Activated CD8-positive, alpha-beta memory T cell treated with anti-CD3 and anti-CD28 coated beads, Interleukin-2, amount 50 U/mL, for 24 hours (primary cell): ENCODE results near the gene GKAP1.
"Not testable (repeated sequence)": the region's sequence is repeated elsewhere in the genome, so short reads cannot be mapped to it uniquely, and the experiment has no call there.

Experiments used
- DNase-seq: peaks from one replicate; pipeline ENCODE4 v3.0.0-alpha.2; 2020; ENCODE audit errors: extremely low read depth

Gene GKAP1

DNA sequence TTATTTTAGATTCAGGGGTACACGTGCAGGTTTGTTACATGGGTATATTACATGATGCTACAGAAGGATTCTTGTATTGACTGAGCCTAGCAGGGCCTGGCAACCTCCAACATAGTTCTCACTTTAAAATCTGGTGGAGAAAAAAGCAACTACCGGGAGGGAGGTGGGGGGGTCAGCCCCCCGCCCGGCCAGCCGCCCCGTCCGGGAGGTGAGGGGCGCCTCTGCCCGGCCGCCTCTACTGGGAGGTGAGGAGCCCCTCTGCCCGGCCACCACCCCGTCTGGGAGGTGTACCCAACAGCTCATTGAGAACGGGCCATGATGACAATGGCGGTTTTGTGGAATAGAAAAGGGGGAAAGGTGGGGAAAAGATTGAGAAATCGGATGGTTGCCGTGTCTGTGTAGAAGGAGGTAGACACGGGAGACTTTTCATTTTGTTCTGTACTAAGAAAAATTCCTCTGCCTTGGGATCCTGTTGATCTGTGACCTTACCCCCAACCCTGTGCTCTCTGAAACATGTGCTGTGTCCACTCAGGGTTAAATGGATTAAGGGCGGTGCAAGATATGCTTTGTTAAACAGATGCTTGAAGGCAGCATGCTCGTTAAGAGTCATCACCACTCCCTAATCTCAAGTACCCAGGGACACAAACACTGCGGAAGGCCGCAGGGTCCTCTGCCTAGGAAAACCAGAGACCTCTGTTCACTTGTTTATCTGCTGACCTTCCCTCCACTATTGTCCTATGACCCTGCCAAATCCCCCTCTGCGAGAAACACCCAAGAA, 88.8 kb downstream of the GKAP1 start:
- not testable (repeated sequence) for DNase-seq

DNA sequence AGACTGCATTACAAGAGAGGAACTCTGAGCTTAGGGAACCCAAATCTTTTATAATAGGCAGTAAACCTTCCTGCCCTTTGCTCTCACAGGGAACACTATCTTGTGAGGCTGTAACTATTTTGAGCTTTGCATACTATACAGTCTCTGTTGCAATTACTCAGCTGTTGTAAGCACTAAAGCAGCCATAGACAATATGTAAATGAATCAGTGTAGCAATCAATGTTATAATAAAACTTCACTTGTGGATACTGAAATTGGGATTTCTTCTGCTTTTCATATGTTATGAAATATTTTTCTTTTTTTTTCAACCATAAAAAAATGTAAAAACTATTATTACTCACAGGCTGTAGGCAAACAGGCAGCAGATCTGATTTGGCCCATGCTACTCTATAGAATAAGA, 93.1 kb downstream of the GKAP1 start:
- no peak for DNase-seq

DNA sequence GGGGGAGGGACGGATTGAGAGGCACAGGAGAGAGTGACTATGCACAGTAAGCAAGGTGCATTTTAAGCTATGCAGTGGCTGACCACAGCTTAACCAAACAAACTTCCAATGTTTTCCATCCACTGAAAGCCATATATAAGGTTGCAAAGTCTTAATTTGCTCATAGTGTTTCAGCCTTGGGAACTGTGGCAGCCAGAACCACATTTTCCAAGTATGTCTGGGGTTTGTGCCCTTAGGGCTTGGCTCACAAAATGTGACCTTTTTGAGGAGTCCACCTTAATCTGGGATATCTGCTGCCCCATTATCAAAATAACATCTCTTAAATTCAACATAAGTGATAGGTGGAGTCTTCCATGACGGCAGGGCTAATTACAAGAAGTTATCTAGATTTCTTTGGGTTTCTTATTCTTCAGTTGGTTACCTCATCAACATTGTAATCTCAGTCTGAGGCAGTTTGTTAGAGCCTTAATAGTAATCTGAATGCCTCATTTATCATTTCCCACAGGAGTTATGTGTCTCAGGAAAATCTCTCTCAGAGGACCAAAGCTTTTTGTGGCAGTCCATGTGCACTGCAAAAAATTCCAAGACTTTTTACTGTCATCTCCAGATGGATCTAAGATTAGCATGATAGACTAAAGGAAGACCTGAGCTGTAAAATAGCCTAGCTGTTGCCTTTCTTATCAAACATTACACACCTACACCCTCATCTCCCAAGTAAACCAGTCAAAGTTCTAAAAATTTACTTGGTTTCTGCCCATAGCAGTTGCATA, 94.7 kb downstream of the GKAP1 start:
- no peak for DNase-seq

DNA sequence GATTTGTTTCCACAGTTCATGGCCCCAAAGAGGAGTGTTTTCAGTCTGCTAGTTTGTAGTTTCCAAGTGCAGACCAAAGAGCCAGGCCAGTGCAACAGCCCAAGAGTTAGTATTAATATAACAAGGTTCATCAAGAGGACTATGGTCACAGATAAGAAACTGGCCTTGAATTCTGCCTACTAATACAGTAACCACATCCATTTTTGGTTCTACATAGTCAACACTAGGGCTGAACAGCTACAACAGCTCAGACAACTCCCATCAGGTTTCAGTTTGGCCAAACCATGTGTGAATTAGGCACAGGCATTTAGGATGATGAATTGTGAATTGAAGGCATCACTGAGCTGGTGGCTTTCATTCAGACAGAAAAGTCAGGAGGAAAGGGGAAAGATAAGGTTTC, 96.1 kb downstream of the GKAP1 start:
- DNase-seq: no peak

DNA sequence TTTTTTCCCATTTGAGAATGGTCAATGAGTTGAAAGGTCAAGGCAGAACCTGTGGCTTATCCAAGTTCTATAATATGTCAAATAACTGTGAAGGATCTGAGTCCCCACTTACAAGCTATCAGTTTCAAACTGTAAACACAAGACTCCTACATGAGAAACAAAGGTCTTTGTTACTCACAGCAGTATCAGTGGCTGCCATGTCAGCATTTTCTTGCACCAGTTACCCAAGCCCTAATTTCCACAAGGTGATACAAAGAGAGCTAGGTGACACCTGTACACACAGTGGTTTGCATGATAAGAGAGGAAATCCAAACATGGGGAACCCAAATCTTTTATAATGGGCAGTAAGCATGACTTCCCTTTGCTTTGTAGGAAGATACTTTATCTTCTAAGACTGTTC, 101.8 kb downstream of the GKAP1 start:
- no peak for DNase-seq

DNA sequence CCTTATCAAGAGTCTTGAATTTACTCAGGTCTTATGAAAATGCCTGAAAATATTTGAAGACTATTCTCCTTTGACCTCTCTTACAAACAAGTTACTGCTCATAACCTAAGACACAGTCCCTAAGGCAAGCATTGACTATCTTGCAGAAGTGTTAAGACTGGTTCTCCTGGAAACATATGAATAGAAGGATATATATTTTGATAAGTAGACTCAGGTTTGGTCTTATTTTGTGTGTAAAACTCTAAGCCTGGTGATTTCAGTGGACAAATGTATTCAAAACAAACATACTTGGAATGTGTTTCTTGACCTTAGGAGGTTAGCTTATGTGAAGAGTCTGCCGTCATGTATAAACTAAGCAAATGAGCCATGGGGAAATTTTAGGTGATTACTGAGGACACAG, 102.3 kb downstream of the GKAP1 start:
- no peak for DNase-seq

DNA sequence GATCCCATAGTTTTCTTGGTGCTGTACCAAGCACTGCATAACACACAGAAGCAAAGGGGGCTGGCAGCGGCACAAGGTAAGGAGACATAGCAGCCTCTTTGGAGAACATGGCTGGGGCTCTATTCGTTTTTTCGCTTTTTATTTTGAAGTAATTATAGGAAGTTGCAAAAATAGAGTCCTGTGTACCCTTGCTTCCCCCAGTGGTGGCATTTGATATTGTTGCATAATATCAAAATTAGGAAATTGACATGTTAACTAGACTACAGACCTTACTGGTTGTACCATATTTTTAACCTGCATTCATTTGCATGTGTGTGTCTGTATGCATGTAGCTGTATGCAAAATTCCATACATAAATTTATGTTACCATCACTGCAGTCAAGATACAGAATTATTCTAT, 103.2 kb downstream of the GKAP1 start:
- DNase-seq: no peak

DNA sequence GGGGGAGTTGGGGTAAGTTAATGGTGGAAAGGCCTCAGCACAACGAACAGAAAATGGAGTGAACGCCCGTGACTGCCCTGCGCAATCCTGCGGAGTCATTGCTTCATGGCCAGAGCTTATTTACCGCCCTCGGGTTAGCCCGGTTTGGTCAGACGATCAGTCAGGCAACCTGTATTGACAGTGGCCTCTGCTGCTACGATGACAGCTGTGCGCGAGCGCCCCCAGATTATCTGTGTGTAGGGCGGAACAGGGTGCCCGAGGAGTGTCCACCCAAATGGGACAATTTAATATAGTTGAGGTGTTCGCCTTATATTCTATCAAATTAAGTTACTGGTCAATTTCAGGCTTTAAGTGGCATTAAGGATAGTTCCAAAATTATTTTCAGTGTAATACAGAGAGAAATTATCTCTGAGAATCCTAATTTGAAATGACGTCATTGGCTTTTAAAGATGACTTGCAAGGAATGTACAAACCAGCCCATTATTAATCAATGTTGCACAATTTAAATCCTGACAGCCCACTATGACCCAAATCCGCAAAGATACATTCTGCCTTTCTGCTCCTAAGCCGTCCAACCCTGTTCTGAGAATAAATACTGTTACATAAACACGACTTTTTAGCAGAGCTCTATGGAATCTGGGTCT, 108.9 kb downstream of the GKAP1 start:
- peak; percentile 14 for DNase-seq

DNA sequence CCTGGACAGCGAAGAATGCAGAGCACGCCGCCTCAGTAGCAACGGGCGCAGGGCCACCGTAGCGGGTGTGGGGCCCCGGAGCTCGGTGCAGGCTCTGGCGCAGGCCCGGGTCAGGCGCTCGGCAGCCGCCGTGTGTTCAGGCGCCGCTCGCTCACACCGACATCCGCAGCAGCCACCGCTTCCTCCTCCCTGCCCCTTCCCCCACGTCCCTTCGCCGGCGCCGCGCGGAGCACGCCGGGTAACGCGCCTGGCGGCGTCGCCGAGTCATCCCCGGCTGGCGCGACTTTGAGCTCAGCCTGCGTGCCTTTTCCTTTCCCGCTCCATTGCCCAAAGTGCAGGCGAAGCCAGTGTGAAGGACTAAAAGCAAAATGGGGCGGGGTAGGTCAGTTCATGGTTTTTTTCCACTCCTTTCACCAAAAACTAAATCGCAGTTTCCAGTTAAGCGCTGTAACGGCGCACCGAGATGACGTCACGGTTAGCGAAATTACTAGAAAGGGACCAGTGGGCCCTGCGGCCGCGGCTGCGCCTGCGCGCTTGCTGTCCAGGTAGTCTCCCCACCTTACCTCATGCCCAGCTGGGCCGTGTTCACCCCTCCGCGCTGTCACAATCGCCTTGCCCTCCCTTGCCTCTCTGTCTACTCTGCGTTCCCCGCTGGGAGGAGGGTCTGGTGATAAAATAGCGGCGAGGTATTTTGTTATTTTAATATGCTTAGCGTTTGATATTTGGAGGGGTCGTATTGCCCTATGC, 109.6 kb downstream of the GKAP1 start, which contains the start of gene UBQLN1:
TSS of gene UBQLN1 (minus strand) at position 191 of the 747 bp plus-strand sequence. CDS start 279 bp downstream, outside the sequence.
- peak; percentile 74 for DNase-seq

DNA sequence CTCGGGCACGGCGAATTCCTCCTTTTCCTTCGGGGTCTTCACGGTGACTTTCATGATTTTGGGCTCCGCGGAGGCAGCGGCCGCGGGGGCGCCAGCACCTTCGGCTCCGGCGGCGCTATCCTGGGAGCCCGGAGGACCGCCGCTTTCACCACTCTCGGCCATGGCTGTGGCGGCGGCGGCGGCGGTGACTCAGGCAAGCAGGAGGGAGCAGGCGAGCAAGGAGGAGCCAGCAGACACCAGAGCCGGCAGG, 110.1 kb downstream of the GKAP1 start:
- peak; percentile 39 for DNase-seq

DNA sequence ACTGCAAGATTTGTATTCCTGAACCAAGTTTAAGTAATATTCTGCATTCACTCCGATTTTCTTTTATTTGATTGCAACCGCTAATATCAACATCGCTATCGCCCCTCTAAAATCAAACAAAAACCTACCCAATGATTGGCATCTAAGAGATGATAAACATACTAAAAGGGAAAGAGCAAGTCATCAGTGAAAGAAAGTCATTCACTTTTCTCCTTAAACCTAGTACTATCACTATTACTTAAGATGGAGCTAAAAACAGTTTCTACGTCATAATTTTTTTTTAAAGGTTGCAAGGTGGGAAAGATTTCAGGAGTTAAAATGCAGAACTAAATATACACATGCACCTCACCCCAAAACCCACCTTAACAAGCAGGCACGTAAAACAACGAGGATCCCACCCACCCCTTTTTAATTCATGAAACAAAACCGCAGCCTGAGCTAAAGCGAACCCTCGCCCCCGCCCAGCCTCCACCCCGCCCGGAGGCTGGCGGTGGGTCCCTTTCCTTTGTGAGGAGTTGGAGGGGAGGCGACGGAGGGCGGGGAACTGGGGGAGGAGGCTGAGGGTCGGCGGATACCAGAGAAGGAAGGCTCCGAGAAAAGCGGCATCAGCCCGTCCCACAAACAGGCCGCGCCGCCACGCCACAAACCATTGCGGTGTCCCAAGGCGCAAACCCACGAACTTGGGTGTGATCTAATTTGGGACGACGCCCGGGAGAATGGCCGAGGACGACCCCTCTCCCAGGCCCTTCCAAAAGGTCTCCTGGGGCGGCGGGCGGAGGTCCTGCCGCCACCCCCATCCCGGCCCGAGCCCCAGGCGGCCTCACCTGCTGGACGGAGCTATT, 110.7 kb downstream of the GKAP1 start:
- DNase-seq: peak; percentile 35

DNA sequence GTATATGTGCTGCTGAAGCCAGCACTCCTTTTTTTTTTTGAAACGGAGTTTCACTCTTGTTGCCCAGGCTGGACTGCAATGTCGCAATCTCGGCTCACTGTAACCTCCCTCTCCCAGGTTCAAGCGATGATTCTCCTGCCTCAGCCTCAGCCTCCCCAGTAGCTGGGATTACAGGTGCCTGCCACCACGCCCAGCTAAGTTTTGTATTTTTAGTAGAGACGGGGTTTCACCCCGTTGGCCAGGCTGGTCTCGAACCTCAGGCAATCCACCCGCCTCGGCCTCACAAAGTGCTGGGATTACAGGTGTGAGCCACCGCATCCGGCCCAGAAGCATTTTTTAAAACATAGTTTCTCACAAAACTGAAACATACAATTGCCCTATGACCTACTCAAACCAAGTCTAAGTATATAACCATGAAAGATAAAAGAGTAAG, 112.3 kb downstream of the GKAP1 start:
- not testable (repeated sequence) for DNase-seq

DNA sequence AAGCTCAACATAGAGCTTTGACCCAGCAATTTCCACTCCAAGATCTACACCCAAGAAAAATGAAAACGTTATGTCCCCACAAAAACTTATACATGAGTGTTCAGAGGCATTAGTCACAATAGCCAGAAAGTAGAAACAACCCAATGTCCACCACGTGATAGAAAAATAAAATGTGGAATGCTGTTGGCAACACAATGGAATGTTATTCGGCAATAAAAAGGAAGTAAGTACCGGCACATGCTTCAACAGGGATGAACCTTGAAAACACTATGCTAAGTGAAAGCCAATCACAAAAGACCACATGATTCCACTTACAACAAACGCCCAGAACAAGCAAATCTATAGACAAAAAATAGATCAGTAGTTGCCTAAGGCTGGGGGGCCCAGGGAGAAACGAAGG, 115.8 kb downstream of the GKAP1 start:
- DNase-seq: no peak

DNA sequence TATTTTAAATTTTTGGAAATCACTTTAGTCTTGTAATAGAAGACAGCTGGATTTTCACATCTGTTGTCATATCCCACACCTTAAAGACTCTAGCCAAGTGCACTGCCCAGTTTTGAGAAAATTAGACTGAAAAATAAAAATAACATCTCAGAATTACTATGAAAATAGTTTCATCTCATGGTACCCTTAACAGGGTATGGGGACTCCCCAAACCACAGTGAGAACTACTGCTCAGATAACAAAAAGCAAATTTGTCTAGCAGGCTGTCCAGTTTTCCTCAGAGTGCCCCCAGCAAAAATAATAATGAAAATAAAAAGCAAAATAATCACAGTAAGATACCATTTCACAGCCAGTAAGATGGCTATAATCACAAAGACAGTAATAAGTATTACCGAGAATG, 116.3 kb downstream of the GKAP1 start:
- DNase-seq: no peak

DNA sequence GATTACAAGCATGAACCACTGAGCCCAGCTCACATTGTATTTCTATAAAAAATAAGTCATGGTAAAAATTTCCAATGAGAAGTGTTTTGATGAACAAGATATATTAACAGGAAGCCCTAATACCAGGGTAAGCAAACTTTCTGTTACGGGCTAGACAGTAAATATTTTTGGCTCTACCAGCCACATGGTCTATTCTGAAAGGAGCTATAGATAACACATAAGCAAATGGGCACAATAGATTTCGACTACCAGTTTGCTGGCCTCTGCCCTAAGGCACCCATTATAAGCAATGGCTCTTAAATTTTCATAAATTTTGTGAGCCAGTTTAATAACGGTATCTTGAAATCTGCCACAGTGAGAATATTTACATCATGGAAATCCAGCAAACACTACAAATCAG, 118.0 kb downstream of the GKAP1 start:
- DNase-seq: no peak

DNA sequence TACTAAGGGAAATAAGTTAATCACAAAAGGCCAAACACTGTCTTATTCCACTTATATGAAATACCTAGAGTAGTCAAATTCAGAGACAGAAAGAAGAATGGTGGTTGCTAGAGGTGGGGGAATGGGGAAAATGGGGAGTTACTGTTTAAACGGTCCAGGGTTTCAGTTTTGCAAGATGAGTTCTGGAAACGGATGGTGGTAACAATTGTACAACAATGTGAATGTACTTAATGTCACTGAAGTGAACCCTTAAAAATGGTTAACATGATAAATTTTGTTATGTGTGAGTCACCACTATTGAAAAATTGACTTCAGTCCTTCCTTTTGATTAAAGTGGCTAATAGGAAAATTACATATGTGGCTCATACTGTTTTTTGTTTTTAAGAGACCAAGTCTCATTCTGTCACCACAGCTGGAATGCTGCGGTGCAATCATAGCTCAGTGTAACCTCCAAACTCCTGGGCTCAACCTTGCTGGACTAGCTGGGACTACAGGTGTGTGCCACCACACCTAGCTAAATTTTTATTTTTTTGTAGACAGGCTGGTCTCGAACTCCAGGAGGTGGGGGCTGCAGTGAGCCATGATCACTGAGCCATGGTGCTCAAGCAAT, 118.5 kb downstream of the GKAP1 start:
- no peak for DNase-seq

DNA sequence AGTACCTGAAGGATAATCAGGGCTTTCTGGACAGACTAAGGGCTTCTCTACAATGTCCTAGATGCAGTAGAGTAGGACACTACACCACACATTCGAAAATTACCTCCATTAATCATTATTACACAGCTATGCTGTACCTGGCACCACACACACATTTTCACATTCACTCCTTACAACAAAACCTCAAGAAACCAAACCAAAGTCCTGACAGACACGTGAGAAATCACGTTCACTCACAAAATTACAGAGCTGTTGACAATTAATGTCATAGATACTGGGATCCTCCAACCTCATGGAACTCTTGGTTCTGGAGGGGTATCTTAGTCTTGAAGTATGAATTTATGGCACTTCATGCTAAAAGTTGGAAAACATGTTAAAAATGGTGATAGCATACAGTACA, 126.1 kb downstream of the GKAP1 start:
- DNase-seq: no peak
